Erythroblast (primary cell): ENCODE data around the gene STIM1.

ENCODE experiments used
- GATA1 ChIP-seq: IDR thresholded peaks from 2 replicates; pipeline ENCODE4 v1.6.1; 2011; ENCODE audit warnings: low read depth, mild to moderate bottlenecking, control low read depth, low read length, moderate library complexity
- POLR2A ChIP-seq: IDR thresholded peaks from 2 replicates; pipeline ENCODE4 v1.6.1; 2011; ENCODE audit warnings: mild to moderate bottlenecking, low read length

- TF ChIP-seq POLR2A (no peak), GATA1 (no peak)
Measured at GRCh38 chr11:4025967-4026324, 170.5 kb downstream of the STIM1 start.
